HPDE6-E6E7 (cell line): ENCODE measurements around the gene CARM1.

Source experiments
- DNase-seq: peaks from one replicate; pipeline ENCODE4 v3.0.0; 2011; ENCODE audit warnings: missing footprints; ENCODE audit errors: extremely low spot score

CARM1 gene

DNA sequence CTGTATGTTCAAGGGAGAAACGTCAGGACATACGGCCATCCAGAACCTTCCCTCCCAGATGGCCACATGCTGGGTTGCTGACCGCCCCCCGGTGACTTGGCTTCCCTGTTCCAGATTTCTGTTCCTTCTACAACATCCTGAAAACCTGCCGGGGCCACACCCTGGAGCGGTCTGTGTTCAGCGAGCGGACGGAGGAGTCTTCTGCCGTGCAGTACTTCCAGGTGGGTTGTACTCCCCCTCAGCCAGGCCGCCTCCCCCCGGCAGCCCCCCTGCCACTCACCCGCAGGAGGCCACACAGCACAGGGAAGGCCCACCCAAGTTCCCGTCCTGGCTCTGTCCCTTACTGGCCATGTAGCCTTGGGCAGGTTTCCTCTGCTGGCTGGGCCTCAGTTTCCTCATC lies 36.6 kb downstream of the CARM1 start:
- DNase-seq: no peak

DNA sequence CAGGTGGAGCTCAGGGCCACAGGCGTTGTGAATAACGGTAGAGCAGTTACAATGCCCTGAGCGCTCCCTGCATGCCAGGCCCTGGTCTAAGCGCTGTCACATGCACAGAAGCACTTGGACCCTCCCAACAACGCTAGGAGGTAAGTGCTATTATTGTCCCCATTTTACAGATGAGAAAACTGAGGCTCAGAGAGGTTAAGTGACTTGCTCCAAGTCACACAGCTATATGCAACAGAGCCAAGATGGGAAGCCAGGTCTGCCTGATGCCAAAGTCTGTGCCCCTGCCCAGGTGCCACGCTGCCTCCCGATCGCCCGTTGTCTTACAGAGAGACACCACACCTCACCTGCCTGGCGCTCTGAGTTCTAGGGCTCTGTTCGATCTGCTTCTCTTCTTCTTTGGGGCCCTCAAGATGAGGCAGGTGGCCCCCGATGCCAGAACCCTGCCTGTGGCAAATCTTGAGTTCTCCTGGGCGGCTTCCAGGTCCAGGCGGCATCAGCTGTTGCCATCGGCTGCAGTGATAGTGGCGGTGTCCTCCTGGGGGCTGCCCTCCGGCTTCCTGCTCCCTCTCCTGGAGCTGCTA lies 37.1 kb downstream of the CARM1 start:
- DNase-seq: no peak

GRCh38 chr19:10911579-10912363 lies 40.4 kb downstream of the CARM1 start:
- DNase-seq: no peak

DNA sequence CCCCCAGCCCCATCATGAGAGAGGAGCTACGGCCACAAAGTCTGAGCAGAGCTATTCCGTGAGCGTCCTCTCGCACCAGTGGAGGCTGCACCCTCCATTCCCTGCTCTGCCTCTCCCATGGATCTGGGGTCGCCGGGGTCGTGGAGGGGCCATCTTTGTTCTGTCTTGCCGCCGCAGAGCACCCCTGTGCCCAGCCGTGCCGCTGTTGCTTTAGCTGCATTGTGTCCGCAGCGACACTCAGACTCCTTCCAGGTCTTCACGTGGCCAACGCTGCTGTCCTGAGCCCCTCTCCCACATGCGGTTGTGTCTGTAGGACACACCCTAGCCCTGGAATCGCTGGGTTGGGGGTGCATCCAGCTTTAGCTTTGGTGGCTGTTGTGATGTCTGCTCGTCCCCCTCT lies 41.3 kb downstream of the CARM1 start:
- no peak for DNase-seq

GRCh38 chr19:10913716-10914340 lies 42.5 kb downstream of the CARM1 start:
- no peak for DNase-seq

DNA sequence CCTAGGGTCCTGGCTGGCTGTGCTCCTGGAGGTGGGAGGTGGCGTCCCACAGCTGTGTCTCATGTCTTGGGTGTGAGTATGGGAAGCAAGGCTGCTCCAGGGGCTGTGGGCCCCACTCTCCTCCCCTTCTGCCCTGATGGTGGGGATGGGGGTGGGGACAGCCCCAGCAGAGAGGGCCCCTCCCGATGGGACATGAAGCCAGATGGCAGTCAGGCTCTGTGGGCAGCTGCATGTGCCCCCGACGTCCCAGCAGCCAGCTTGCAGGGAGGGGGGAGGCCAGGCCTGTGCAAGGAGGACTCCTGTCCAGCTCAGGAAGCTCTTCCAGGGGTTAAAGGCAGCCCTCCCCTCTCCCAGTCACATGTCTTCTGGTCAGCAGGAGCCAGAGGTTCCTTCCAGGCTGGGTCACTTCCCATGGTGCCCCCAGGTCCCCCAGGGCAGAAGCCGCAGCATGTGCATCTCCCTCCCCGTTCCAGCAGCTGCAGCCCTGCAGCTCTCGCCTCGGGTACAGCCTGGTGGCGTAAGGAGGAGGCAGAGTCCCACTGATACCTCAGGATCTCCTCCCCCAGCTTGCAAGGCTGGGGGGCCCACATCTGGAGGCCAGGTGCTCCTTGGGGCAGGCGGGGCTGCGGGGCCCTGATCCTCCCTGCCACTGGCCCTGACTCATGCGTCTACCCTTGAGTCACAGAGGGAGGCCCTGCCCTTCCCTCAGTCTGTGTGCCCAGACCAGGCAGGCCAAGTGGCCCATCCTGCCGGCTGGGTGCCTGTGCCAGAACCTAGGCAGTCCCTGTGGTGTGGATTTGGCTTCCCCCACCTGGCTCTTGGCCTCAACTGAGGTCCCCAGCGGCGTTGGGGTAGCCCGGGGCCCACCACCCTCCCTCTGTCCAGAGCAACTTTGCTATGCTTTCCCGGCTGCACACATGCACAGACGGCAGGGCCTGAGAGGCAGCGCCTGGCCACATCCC lies 44.1 kb downstream of the CARM1 start:
- DNase-seq: peak; percentile 89

- no peak for DNase-seq
Observed at GRCh38 chr19:10916602-10917001, 45.2 kb downstream of the CARM1 start.

- DNase-seq: no peak
Observed at GRCh38 chr19:10918359-10918758, 47.0 kb downstream of the CARM1 start.

DNA sequence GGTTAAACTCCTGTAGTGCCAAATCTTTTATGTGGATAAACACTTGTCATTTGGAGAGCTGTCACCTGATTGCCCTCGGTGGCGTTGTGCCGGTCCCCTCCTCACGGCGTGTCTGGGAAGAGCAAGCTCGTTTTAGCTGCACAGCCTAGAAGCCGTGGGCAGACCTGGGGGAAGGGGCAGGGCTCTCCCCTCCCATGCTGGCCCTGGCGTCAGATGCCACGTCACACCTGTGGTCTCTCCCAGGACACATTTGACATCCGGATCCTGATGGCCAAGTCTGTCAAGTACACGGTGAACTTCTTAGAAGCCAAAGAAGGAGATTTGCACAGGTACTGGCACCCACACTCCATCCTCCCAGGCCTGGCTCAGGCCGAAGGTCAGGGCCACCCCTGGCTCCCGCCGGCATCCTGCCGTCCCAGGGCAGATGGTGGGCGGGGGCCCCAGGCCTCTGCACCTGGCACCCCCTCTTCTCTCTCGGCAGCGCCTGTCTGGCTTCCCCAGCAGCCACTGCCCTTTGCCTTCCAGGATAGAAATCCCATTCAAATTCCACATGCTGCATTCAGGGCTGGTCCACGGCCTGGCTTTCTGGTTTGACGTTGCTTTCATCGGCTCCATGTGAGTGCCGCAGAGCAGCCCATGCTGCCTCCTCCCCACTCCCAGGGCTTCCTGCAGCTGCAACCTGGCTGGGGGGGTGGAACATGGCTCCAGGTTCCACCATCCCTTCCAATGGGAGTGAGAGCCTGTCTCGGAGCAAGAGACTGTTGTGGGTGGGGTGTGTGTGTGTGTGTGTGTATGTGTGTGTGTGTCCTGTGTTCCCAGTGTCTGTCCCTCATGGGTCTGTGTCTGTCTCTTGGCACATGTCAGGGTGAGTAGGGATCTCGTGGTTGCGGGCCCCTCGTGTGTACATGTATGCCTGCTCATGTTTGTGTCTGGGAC lies 48.3 kb downstream of the CARM1 start:
- no peak for DNase-seq

DNA sequence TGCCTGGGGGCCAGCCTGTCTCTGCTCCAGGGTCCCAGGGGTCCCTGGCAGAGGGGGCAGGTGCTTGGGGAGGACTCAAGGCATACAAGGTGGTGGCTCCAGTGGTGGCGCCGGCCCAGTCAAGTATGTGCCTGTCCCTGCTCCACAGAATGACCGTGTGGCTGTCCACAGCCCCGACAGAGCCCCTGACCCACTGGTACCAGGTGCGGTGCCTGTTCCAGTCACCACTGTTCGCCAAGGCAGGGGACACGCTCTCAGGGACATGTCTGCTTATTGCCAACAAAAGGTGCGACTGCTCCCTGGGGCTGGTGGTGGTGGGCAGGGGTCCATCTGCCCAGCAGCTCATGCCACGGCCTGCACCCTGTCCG lies 48.9 kb downstream of the CARM1 start:
- no peak for DNase-seq

DNA sequence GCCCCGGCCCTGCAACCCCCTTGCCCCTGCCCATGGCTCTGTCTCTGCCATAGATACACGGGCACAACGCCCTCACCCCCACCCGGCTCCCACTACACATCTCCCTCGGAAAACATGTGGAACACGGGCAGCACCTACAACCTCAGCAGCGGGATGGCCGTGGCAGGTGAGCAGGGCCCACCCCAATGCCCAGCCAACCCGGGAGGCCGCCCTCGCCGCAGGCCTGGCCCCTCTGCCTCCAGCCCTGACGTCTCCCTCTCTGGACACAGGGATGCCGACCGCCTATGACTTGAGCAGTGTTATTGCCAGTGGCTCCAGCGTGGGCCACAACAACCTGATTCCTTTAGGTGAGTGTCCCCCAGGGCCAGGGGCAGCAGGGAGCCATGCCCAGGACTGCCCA lies 49.4 kb downstream of the CARM1 start:
- no peak for DNase-seq

DNA sequence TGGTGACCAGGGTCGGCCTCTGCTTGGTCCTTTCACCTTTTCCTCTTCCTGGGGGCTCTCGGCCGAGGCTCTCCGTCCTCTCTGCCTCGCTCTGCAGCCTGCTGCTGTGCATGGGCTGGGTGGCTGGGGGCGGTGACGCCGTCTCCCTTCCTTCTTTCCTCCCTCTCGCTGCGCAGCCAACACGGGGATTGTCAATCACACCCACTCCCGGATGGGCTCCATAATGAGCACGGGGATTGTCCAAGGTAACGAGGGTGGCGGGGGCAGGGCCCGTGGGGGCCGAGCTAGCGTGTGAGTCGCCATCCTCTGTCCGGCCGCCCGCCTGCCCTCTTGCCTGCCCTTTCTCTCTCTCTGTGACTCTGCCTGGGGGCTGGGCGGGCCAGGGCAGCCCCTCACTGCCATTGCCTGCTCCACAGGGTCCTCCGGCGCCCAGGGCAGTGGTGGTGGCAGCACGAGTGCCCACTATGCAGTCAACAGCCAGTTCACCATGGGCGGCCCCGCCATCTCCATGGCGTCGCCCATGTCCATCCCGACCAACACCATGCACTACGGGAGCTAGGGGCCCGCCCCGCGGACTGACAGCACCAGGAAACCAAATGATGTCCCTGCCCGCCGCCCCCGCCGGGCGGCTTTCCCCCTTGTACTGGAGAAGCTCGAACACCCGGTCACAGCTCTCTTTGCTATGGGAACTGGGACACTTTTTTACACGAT lies 50.0 kb downstream of the CARM1 start:
- DNase-seq: no peak

GRCh38 chr19:10921910-10922637 lies 50.7 kb downstream of the CARM1 start:
- DNase-seq: no peak

- no peak for DNase-seq
Observed at GRCh38 chr19:10922638-10923014, 51.3 kb downstream of the CARM1 start.

DNA sequence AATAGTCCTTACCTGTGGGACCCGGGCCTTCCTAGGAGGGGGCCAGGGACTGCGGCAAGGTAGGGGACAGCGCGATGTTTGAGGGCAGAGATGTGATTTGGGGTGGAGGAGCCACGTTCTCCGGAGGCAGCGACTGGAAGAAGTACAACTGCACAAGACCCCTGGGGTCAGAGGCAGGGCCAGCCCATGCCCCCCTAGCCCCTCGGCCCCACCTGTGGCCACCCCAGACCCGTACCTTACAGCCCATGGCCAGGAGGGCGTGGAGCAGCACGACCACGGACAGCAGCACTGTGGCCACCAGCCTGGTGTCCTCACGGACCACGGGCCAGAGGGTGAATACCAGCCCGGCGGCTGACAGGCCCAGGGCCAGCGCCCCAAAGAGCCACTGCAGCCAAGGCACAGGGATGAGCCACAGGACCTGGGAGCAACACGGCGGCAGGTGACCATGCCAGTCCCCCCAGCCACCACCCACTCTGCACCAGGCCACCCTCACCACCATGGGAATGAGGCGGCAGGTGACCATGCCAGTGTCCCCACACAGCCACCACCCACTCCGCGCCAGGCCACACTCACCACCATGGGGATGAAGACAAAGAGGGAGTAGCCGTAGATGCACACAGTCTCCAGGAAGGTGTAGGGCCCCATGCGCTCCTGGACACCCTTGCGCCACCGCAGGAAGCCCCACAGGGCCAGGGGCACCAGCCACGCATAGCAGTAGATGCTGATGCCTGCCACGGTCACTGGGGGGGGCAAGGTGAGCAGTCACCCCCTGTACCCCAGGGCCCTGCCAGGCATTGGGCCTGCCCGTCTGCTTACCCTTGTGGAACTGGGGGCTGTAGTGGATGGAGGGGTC lies 52.1 kb downstream of the CARM1 start:
- no peak for DNase-seq

DNA sequence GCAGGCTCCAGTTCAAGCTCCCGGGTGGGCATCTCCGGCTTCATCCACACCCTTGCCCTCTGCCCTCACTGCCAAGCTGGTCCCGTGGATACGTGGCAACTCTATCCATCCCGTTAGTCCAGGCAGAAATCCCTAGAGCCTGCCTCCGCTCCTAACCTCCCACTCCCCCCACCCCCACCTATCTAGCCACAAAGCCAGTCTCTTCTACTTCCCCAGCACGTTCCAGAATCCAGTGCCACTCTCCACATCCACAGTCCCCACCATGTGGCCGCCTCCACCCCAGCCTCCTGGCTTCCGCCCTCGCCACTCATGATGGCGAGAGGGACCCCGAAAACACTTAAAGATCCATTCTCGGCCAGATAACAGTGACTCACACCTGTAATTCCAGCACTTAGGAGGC lies 53.2 kb downstream of the CARM1 start:
- DNase-seq: no peak

DNA sequence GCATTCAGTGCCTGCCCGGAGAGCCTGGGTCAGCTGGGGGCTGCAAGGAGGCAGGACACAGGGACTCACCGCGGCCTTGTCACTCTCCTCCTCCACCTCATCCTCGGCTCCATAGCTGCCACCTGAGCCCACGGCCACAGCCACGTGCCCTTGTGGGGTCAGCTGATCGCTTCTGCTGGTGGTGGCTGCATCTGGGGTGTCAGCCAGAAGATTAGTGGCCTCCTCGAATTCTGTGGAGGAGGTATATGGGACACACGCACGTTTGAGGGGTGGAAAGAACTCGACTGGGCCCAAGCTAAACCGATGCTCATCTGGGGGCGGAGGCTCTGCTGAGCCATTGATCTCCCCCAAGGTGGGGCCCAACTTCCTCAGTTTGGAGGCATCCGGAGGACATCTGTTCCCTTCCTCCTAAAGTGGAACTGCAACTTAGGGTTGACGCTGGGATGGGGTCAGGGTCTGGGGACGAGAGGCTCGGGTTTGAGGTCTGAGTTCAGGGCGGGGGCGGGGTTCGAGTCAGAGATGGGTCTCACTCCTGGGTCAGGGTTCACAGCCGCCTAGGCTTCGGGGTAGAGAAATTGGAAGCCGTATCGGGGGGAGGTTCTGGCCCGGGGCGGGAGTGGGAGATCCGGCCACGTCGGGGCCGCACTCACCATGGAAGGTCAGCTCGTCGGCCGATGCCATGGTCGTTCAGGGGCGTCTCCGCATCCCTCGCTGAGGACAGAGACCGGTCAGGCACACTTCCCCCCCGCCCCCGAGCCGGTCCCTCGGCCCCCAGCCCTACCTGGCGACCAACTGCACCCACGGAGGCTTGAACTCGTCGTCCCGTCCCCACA lies 56.6 kb downstream of the CARM1 start:
- DNase-seq: no peak
